Endothelial cell of umbilical vein (primary cell): ENCODE data around the gene AGPAT1.

ENCODE experiments used
- CTCF ChIP-seq, 2 donors: IDR thresholded peaks; 1 replicate in 1 of 2; 2 replicates in 1 of 2; pipeline ENCODE4 v1.5.1; 2011; ENCODE audit warnings: low read length in 2 of 2, mild to moderate bottlenecking in 2 of 2, moderate library complexity in 2 of 2, control low read depth in 1 of 2, inconsistent platforms in 1 of 2, low read depth in 1 of 2; ENCODE audit not compliant: insufficient read depth in 1 of 2; ENCODE audit errors: extremely low read depth in 1 of 2
- EZH2 ChIP-seq: IDR thresholded peaks from 2 replicates; pipeline ENCODE4 v1.6.1; 2012; ENCODE audit warnings: borderline replicate concordance, low read depth, mild to moderate bottlenecking, moderate library complexity, low read length, inconsistent platforms; ENCODE audit not compliant: severe bottlenecking
- FOS ChIP-seq: IDR thresholded peaks from 2 replicates; pipeline ENCODE4 v1.6.1; 2011; ENCODE audit warnings: mild to moderate bottlenecking, low read length, moderate library complexity, borderline replicate concordance; ENCODE audit not compliant: insufficient read depth
- GATA2 ChIP-seq: IDR thresholded peaks from 2 replicates; pipeline ENCODE4 v1.7.0; 2011; ENCODE audit warnings: low read depth, mild to moderate bottlenecking, moderate library complexity, mixed read lengths, low read length; ENCODE audit not compliant: insufficient read length, insufficient read depth
- JUN ChIP-seq: IDR thresholded peaks from 2 replicates; pipeline ENCODE4 v1.6.1; 2011; ENCODE audit warnings: borderline replicate concordance, low read depth; ENCODE audit not compliant: insufficient read length, insufficient read depth
- MYC ChIP-seq: IDR thresholded peaks from one replicate; pipeline ENCODE4 v1.6.1; 2011; ENCODE audit warnings: mild to moderate bottlenecking, low read depth, low read length
- POLR2A ChIP-seq: IDR thresholded peaks from 2 replicates; pipeline ENCODE4 v1.6.1; 2012; ENCODE audit warnings: low read depth, mild to moderate bottlenecking, control low read depth, low read length
- POLR2AphosphoS5 ChIP-seq: IDR thresholded peaks from 2 replicates; pipeline ENCODE4 v1.6.1; 2012; ENCODE audit warnings: low read depth, mild to moderate bottlenecking, control low read depth, low read length, moderate library complexity; ENCODE audit not compliant: insufficient read depth
- TF ChIP-seq, protein P1 (sequence below): IDR thresholded peaks from 2 replicates; pipeline ENCODE4 v1.6.1; 2011; ENCODE audit not compliant: insufficient read depth, insufficient read length

DNA sequence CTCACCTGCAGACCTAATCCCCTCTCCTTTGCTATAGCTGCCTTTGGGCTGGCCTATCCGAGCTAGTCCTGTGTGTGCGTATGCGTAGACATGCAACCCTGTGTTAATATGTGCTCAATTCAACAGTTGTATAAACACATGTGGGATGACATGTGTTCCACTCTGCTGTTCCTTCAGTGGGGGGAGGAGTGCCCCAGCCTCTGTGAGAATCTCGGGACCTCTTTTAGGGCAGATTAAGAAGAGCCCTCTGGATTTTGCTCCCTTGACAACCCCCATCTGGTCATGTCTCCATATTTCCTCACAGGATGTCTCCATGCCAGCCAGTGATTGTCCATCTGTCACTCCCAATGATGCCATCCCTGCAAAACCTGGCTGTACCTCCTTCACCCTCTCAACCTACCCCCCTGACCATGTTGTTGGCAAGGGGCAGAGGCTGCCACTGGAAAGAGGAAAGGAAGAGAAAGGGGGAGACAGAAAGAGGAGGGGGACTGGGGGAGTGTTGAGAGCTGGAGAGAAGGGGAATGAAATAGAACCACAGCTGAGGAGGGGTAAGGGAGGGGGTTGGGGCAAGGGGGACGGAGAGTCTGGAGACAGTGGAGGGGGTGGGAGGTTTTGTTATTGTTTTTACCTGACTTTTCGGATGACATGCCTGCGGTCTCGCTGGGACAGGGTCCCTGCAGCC is 24.6 kb downstream of the AGPAT1 start:
- no peak for TF ChIP-seq MYC
- TF ChIP-seq FOS = no peak
- no peak for TF ChIP-seq CTCF (IDR thresholded peaks at IDR 0.05; ENCODE audit: extremely low read depth in 1 of 2, insufficient read depth in 1 of 2, low read depth in 1 of 2, low read length in 2 of 2)
- TF ChIP-seq POLR2A = no peak
- no peak for TF ChIP-seq POLR2AphosphoS5
- TF ChIP-seq, protein P1, sequence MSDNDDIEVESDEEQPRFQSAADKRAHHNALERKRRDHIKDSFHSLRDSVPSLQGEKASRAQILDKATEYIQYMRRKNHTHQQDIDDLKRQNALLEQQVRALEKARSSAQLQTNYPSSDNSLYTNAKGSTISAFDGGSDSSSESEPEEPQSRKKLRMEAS = no peak
- no peak for TF ChIP-seq EZH2
- no peak for TF ChIP-seq JUN
- no peak for TF ChIP-seq GATA2
